WTC11 (cell line): ENCODE measurements around the gene HELLS. TPM values are rescaled to one million over a fixed set of nuclear protein-coding genes. Genes with fewer than 3 reads are reported as not detected.

Source experiments
- ATAC-seq: fragments of 200-7000 bp; cut with Tn5 transposase; 2 replicates; pipeline ENCODE4 v1.10.0; 2021; ENCODE audit warnings: mild to moderate bottlenecking, moderate library complexity
- Bru-seq: library from RNA; stranded (reverse); fragments of 400-500 nt; gene quantifications from one replicate; lab custom pipeline; 2021; lab: Mats Ljungman, UMichigan
- CTCF ChIA-PET: fragments of 300-600 bp; sonication (Branson Sonifier 250); formaldehyde crosslinking; loops from one replicate; lab custom pipeline; 2021; ENCODE audit warnings: antibody characterized with exemption; lab: Charles Lee
- POLR2A ChIA-PET: fragments of 350-600 bp; sonication (Branson Sonifier 250); formaldehyde crosslinking; loops from one replicate; lab custom pipeline; 2021; ENCODE audit warnings: antibody characterized with exemption; lab: Charles Lee
- DNase-seq: peaks from one replicate; pipeline ENCODE4 v3.0.0; 2021; ENCODE audit warnings: low spot score
- H3K27ac Mint-ChIP-seq: 2 replicates; pipeline ENCODE4 v1.8.0; 2021; ENCODE audit warnings: mixed read lengths
- H3K27me3 Mint-ChIP-seq: 2 replicates; pipeline ENCODE4 v1.8.0; 2021; ENCODE audit warnings: low read depth, mild to moderate bottlenecking, moderate library complexity, mixed read lengths
- H3K36me3 Mint-ChIP-seq: 2 replicates; pipeline ENCODE4 v1.8.0; 2021; ENCODE audit warnings: mixed read lengths
- H3K4me1 Mint-ChIP-seq: 2 replicates; pipeline ENCODE4 v1.8.0; 2022; ENCODE audit warnings: mixed read lengths
- H3K4me3 Mint-ChIP-seq: 2 replicates; pipeline ENCODE4 v1.8.0; 2021; ENCODE audit warnings: mild to moderate bottlenecking, moderate library complexity, mixed read lengths
- H3K9me3 Mint-ChIP-seq: 2 replicates; pipeline ENCODE4 v1.8.0; 2021; ENCODE audit warnings: mixed read lengths
- ARID4B ChIP-seq: sonication (generic); formaldehyde crosslinking; IDR thresholded peaks from 2 replicates; pipeline ENCODE4 v1.8.0; 2023; ENCODE audit warnings: missing genetic modification reagents, mild to moderate bottlenecking, borderline replicate concordance
- ATF3 ChIP-seq: sonication (generic); formaldehyde crosslinking; conservative IDR thresholded peaks from 2 replicates; pipeline ENCODE4 v1.8.1; 2022; ENCODE audit warnings: mild to moderate bottlenecking, missing genetic modification reagents
- CREB1 ChIP-seq: sonication (generic); formaldehyde crosslinking; IDR thresholded peaks from 2 replicates; pipeline ENCODE4 v1.8.0; 2023; ENCODE audit warnings: mild to moderate bottlenecking, missing genetic modification reagents
- E2F5 ChIP-seq: sonication (generic); formaldehyde crosslinking; IDR thresholded peaks from 2 replicates; pipeline ENCODE4 v1.8.1; 2022; ENCODE audit warnings: mild to moderate bottlenecking, moderate library complexity, missing genetic modification reagents
- ELF4 ChIP-seq: sonication (generic); formaldehyde crosslinking; IDR thresholded peaks from 2 replicates; pipeline ENCODE4 v1.8.1; 2022; ENCODE audit warnings: low read depth, mild to moderate bottlenecking, moderate library complexity, missing genetic modification reagents
- ETV6 ChIP-seq: sonication (generic); formaldehyde crosslinking; IDR thresholded peaks from 2 replicates; pipeline ENCODE4 v1.8.1; 2022; ENCODE audit warnings: mild to moderate bottlenecking, missing genetic modification reagents
- FOXP4 ChIP-seq: sonication (generic); formaldehyde crosslinking; IDR thresholded peaks from 2 replicates; pipeline ENCODE4 v1.8.0; 2022; ENCODE audit warnings: mild to moderate bottlenecking, missing genetic modification reagents
- JUN ChIP-seq: sonication (generic); formaldehyde crosslinking; IDR thresholded peaks from 2 replicates; pipeline ENCODE4 v1.8.0; 2023; ENCODE audit warnings: mild to moderate bottlenecking, missing genetic modification reagents
- KAT7 ChIP-seq: sonication (generic); formaldehyde crosslinking; IDR thresholded peaks from 2 replicates; pipeline ENCODE4 v1.8.1; 2023; ENCODE audit warnings: missing genetic modification reagents, mild to moderate bottlenecking, borderline replicate concordance
- NR3C1 ChIP-seq: sonication (generic); formaldehyde crosslinking; conservative IDR thresholded peaks from 2 replicates; pipeline ENCODE4 v1.8.1; 2023; ENCODE audit warnings: low read depth, mild to moderate bottlenecking, missing genetic modification reagents
- PRDM15 ChIP-seq: sonication (generic); formaldehyde crosslinking; IDR thresholded peaks from 2 replicates; pipeline ENCODE4 v1.8.0; 2022; ENCODE audit warnings: missing genetic modification reagents
- SMAD3 ChIP-seq: sonication (generic); formaldehyde crosslinking; IDR thresholded peaks from 2 replicates; pipeline ENCODE4 v1.8.0; 2022; ENCODE audit warnings: missing genetic modification reagents, mild to moderate bottlenecking, borderline replicate concordance
- SP1 ChIP-seq: sonication (generic); formaldehyde crosslinking; conservative IDR thresholded peaks from 2 replicates; pipeline ENCODE4 v1.8.1; 2022; ENCODE audit warnings: missing genetic modification reagents
- TEAD4 ChIP-seq: sonication (generic); formaldehyde crosslinking; IDR thresholded peaks from 2 replicates; pipeline ENCODE4 v1.8.0; 2022; ENCODE audit warnings: mild to moderate bottlenecking, missing genetic modification reagents
- TP53 ChIP-seq: sonication (generic); formaldehyde crosslinking; IDR thresholded peaks from 2 replicates; pipeline ENCODE4 v1.8.1; 2023; ENCODE audit warnings: mild to moderate bottlenecking, missing genetic modification reagents
- ZNF219 ChIP-seq: sonication (generic); formaldehyde crosslinking; IDR thresholded peaks from 2 replicates; pipeline ENCODE4 v1.8.0; 2023; ENCODE audit warnings: missing genetic modification reagents, mild to moderate bottlenecking, borderline replicate concordance
- ZNF232 ChIP-seq: sonication (generic); formaldehyde crosslinking; IDR thresholded peaks from 2 replicates; pipeline ENCODE4 v1.8.0; 2022; ENCODE audit warnings: mild to moderate bottlenecking, missing genetic modification reagents
- ZNF317 ChIP-seq: sonication (generic); formaldehyde crosslinking; IDR thresholded peaks from 2 replicates; pipeline ENCODE4 v1.8.1; 2023; ENCODE audit warnings: low read depth, mild to moderate bottlenecking, moderate library complexity, missing genetic modification reagents, borderline replicate concordance
- long read RNA-seq, 3 experiments: library from RNA in 1 of 3; library from capped mRNA in 1 of 3; library from polyadenylated mRNA in 1 of 3; unstranded in 2 of 3; stranded (forward) in 1 of 3; transcript quantifications; one replicate each; pipeline ENCODE4 v2.0.0, GENCODE V29; 2021
- total RNA-seq: library from RNA; stranded (reverse); gene quantifications from 3 replicates; pipeline ENCODE4 v1.2.3, GENCODE V29; 2021
- TF ChIP-seq, protein P1 (sequence below): sonication (generic); formaldehyde crosslinking; IDR thresholded peaks from 2 replicates; pipeline ENCODE4 v1.8.1; 2022; ENCODE audit warnings: missing genetic modification reagents, borderline replicate concordance
- TF ChIP-seq, protein P2 (sequence below): sonication (generic); formaldehyde crosslinking; IDR thresholded peaks from 2 replicates; pipeline ENCODE4 v1.8.1; 2022; ENCODE audit warnings: low read depth, mild to moderate bottlenecking, moderate library complexity, missing genetic modification reagents, borderline replicate concordance

The HELLS gene
- total RNA-seq (365 to 419 TPM (median 379 TPM) in 3 replicates), Bru-seq, nascent RNA (percentile 98 among the genes with signal in this experiment)
- long read RNA-seq, experiment 1, transcript HELLS-202 (22 exons, 3,099 nt), result major isoform, 212 of 603 reads
- long read RNA-seq, experiment 1, partial matches to known transcripts, result 73 of 603 reads
- long read RNA-seq, experiment 1, other reads (novel, unspliced or antisense), result 314 of 603 reads
- long read RNA-seq, experiment 2, transcript HELLS-202 (22 exons, 3,099 nt), result major isoform, 28 of 145 reads
- long read RNA-seq, experiment 2, partial matches to known transcripts, result 38 of 145 reads
- long read RNA-seq, experiment 2, other reads (novel, unspliced or antisense), result 79 of 145 reads
- long read RNA-seq, experiment 3, transcript HELLS-202 (22 exons, 3,099 nt), result major isoform, 29 of 93 reads
- long read RNA-seq, experiment 3, partial matches to known transcripts, result 28 of 93 reads
- long read RNA-seq, experiment 3, other reads (novel, unspliced or antisense), result 34 of 93 reads

DNA sequence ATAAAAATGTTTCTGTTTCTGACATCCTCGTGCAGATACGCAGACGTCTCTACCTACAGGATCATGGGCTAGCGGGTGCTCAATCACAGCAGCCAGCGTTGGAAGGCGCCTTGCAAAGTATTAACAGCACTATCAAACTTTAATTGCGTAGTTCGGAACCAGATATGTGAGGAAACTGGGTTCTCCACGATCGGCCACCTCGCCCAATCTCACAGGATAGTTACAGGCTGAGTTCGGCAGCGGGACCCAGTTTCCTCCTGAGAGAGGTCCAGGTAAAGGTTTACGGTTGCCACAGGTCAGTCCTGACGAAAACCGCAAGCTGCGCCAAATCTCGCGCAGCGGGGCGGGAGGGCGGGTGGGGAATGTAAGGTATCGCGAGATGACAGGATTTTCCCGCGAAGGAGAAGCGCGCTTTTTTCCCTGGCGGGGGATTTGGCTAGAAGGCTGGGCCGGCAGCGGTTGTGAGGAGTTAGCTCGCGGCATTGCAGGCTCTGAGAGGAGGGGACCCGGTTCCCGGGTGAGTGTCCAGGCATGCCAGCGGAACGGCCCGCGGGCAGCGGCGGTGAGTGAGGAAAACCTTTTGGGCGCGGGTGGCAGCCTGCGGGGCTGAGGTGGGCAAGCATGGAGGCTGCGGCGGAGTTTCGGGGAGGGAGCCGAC, at the start of gene HELLS:
HELLS (plus strand) TSS at position 398 of the 658 bp plus-strand sequence; CDS start at position 532, 134 bp downstream.
- Mint-ChIP-seq H3K36me3 (peaks cover 23% of the 10 kb centered on the region), H3K27ac (peak within 1 kb of the TSS; percentile 100), H3K27me3 (no peaks in the 10 kb centered on the region), H3K9me3 (no peaks in the 10 kb centered on the region), H3K4me3 (peak within 1 kb of the TSS; percentile 98), H3K4me1 (peaks cover 40% of the 10 kb centered on the region)
- CTCF ChIA-PET, result no interaction called here
- POLR2A ChIA-PET, result interaction anchor here (0.6 to 1.6 kb wide), 3 partner anchors 10 to 131 kb away, joined by 3 to 7 read pairs (median 4); no protein-coding TSS in a partner anchor
- ATAC-seq (peak; percentile 86), DNase-seq (peak; percentile 88)
- TF ChIP-seq TP53 (CRISPR knock-in tag) (0 out of 2 replicates have a peak, but pooled peaks have one; percentile 65), CREB1 (CRISPR knock-in tag) (no peak), ZNF219 (no peak), ETV6 (CRISPR knock-in tag) (peak; percentile 27; the same call in 1 of the 2 replicates), KAT7 (0 out of 2 replicates have a peak, but pooled peaks have one; percentile 1), ARID4B (CRISPR knock-in tag) (peak; percentile 85; the same call in 1 of the 2 replicates), ELF4 (CRISPR knock-in tag) (no peak), SP1 (CRISPR knock-in tag) (peak; percentile 65), TEAD4 (CRISPR knock-in tag) (no peak), PRDM15 (CRISPR knock-in tag) (peak; percentile 88), ATF3 (no peak), ZNF232 (peak; percentile 24; the same call in 1 of the 2 replicates), E2F5 (CRISPR knock-in tag) (peak; percentile 91), NR3C1 (no peak), ZNF317 (CRISPR knock-in tag) (no peak; the same call in 1 of the 2 replicates), SMAD3 (peak; percentile 53; the same call in 1 of the 2 replicates), FOXP4 (peak; percentile 53; the same call in 1 of the 2 replicates), JUN (CRISPR knock-in tag) (no peak)
- TF ChIP-seq, protein P1, sequence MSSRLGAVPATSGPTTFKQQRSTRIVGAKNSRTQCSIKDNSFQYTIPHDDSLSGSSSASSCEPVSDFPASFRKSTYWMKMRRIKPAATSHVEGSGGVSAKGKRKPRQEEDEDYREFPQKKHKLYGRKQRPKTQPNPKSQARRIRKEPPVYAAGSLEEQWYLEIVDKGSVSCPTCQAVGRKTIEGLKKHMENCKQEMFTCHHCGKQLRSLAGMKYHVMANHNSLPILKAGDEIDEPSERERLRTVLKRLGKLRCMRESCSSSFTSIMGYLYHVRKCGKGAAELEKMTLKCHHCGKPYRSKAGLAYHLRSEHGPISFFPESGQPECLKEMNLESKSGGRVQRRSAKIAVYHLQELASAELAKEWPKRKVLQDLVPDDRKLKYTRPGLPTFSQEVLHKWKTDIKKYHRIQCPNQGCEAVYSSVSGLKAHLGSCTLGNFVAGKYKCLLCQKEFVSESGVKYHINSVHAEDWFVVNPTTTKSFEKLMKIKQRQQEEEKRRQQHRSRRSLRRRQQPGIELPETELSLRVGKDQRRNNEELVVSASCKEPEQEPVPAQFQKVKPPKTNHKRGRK, result no peak
- TF ChIP-seq, protein P2, sequence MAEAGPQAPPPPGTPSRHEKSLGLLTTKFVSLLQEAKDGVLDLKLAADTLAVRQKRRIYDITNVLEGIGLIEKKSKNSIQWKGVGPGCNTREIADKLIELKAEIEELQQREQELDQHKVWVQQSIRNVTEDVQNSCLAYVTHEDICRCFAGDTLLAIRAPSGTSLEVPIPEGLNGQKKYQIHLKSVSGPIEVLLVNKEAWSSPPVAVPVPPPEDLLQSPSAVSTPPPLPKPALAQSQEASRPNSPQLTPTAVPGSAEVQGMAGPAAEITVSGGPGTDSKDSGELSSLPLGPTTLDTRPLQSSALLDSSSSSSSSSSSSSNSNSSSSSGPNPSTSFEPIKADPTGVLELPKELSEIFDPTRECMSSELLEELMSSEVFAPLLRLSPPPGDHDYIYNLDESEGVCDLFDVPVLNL (CRISPR knock-in tag), result 0 out of 2 replicates have a peak, but pooled peaks have one; percentile 75
